NCI-H2029 (cell line): ENCODE data around the gene SMIM34.

Experiments
- DNase-seq: peaks from one replicate; lab custom pipeline; 2025; lab: John Stamatoyannopoulos, UW

Gene SMIM34

DNA sequence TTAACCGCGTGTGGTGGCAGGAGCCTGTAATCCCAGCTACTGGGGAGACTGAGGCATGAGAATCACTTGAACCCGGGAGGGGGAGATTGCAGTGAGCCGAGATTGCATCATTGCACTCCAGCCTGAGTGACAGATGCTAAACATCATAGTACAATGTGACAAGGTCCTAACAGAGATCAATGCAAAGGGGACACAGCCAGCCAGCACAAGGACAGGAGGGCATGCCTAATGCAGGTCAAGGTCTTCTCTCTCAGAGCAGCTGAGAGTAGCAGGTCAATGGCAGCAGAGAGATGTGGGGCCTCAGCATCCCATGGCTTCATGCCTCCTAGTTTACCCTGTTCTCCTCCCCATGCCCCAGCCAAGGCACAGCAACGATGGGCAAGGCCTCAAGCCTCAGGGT is 51.4 kb downstream of the SMIM34 start:
- DNase-seq = no peak

DNA sequence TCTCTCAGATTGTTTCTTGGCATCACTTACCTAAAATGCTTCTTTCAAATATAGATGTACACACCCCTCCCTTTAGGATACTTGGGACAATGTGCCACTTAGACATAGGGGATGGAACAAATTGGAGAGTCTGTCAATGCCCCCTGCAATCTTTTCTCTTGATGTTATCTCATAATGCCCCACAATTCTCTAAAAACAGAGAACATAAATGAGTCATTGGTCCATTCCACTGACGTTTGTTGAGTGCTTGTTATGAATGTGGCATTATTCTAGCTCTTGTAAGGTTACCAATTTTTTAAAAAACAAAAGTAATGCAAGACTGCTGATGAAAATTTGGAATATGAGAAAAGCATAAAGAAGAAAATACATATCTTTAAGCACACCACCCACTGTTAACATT is 54.0 kb downstream of the SMIM34 start:
- DNase-seq = no peak
